ENCODE data around the gene SIRPA.

Gene SIRPA

GRCh38 chr20:1870792-1871550, 24.2 kb upstream of the SIRPA start:
- DNase-seq (ENCODE audit: low read depth): no peak

DNA sequence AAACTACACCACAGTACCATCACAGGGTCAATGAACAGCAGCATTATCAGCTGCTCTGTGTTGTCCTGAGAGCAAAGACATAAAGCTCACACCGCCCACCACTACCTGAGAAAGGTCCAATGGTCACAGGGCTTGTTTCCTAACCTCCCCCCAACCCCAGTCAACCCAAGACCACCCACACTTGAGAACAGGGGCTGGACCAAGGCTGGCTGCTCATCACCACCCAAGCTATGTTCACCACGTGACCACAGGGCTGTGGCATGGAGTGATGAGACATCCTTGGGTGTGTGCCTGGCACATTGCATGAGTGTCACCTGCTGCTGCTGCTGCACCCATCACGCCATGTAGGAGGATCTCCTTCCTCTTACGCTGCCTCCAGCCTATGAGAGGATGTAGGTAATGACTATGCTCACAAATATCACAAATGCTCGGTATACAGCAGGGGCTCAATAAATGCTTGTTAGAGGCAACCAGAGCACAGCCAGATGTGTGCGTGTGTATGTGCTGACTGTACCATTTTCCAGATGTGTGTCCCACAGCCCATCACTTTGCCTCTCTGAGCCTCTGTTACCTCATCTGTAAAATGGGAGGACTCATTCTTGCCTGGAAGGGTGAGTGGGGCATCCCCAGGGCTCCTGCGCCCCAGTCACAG, 23.3 kb upstream of the SIRPA start:
- DNase-seq (ENCODE audit: low read depth): no peak

GRCh38 chr20:1872459-1873097, 22.6 kb upstream of the SIRPA start:
- no peak for DNase-seq (ENCODE audit: low read depth)

- no peak for DNase-seq (ENCODE audit: low read depth)
Observed at GRCh38 chr20:1874450-1875182, 20.6 kb upstream of the SIRPA start.

DNA sequence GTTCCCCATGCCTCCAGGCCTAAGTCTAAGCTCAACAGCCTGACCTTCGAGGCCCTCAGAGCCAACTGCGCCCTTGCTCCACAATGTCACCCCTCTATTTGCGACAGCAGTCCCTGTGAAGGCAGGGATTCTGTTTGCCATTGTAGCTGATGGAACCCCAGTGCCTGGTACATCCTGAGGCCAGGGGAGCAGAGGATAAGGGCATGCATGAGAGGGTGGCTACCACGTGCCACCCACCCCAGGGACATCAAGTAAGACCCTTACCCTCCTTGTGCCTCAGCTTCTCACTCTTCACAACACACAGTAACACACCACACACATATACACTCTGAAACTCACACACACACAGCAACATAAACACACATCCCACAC, 20.0 kb upstream of the SIRPA start:
- DNase-seq (ENCODE audit: low read depth): no peak

DNA sequence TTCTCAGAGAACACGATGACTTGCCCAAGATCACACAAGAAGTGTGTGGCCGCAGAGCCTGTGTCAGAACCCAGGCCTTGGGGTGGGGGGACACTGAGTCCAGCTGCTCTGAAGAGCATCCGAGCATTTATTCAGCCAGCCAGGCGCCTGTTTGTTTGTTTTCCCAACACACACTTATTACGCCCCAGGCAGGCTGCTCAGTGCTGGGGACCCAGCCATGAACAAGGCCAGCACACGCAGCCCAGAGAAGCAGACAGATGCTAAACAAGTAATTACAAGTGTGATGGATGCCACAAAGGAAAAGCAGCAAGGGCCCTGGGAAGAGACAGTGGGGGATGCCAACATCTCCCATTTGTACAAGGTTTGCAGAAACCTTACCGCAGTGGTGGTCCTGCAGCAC, 19.4 kb upstream of the SIRPA start:
- DNase-seq (ENCODE audit: low read depth): no peak

DNA sequence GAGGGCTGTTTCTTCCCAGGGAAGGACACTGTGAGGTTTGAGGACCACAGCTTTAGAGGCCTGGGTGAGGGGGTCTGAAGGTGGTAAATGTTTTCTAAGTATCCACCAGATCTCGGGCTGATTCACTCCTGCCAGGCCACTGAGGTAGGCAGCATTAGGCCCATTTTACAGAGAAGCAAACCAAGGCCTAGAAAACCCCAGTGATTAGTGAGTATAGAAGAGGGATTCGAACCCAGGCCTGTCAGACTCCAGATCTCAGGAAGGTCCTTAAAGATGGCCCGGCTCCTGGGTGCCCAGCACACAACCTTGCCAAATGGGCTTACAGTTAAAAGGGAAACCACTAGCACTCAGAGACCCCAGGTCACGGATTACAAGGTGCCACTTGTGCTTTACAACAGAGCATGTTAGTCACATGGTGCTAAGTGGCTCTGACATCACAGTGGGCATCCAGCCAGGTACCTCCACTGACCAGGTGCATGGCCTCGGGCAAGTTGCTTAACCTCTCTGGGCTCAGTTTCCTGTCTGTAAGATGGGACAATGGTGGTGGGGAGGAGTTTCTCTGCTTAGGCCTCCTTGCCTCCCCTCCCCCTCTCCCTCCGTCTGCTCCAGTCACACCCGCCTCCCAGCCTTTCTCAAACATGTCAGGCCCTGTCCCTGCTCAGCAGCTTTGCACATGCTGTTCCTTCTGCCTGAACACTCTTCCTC, 18.8 kb upstream of the SIRPA start:
- no peak for DNase-seq (ENCODE audit: low read depth)

- no peak for DNase-seq (ENCODE audit: low read depth)
Observed at GRCh38 chr20:1876975-1877608, 18.1 kb upstream of the SIRPA start.

DNA sequence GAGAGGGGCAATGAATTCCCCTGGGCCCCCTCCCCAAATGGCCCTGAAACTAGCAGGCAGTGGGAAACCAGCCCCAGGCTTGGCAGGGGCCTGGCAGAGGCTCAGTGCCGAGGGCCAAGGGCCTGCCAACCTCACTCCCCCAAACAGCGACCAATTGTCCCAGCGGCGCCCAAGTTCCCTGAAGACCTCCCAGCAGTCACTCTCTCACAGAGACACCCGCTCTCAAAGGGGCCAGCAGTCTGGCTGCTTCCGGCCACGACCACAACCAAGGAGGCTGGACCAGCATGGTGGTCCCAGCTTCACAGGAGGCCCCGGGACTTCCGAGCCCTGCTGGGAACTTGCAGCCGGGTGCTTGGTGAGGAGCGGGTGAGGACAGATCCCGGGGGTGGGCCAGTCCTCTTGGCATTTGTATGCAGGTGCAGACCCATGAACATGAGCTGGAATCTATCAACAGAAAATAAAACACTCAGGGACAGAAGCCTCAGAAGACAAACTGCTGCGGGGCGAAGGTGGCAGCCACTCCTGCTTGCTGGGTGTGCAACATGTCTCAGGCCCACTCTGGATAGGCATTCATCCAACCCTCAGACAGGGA, 17.5 kb upstream of the SIRPA start:
- DNase-seq (ENCODE audit: low read depth): no peak

- no peak for DNase-seq (ENCODE audit: low read depth)
Observed at GRCh38 chr20:1879369-1879768, 15.8 kb upstream of the SIRPA start.

DNA sequence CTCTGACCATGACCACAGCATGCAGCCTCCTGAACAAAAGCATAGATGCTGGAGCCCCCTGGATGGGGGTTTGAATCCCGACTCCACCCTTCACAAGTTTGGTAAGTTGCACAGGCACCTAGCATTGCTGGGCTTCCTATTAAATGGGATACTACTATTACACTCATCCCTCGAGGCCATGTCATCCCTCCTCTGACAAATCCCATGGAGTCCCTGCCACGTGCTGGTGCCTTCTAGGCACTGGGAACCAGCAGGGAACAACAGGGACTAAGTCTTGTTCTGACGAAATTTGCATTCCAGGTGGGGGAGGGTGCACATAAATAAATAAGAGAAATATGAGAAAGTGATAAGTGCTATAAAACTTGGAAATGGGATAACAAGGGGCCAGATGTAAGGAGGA, 15.3 kb upstream of the SIRPA start:
- no peak for DNase-seq (ENCODE audit: low read depth)

DNA sequence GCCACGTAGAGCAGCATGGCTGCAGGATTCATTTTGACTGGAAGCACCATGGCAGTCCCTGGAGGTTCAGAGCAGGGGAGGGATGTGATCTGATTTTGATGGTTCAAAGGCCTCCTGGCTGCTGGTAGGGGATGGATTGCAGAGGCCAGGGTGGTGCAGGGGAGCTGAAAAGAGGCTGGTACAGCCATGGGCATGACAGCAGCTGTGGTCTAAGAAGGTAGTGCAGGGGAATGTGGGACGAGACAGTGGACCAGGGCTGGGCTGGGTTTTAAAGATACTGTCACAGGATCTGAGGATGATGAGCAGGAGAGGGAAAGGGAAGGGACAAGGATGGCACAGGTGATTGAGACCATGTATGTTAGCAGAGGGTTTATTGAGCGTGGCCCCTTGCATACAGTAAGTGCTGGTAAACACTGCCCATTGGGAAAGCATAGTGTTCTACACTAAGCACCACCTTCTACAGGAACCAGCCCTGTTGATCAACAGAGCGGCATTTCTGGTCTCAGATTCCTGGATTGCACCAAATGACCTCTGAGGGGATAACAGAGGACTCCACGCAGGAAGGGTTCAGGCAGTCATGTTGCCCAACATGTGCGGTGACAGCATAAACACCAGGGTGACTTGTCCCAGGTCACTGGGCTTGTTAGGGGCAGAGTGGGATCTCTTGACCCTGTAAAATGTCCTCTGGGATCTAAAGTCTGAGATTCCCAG, 14.5 kb upstream of the SIRPA start:
- DNase-seq (ENCODE audit: low read depth): no peak

GRCh38 chr20:1881240-1881835, 13.9 kb upstream of the SIRPA start:
- DNase-seq (ENCODE audit: low read depth): no peak

GRCh38 chr20:1882026-1882425, 13.2 kb upstream of the SIRPA start:
- no peak for DNase-seq (ENCODE audit: low read depth)

GRCh38 chr20:1883986-1884385, 11.2 kb upstream of the SIRPA start:
- DNase-seq (ENCODE audit: low read depth): no peak

DNA sequence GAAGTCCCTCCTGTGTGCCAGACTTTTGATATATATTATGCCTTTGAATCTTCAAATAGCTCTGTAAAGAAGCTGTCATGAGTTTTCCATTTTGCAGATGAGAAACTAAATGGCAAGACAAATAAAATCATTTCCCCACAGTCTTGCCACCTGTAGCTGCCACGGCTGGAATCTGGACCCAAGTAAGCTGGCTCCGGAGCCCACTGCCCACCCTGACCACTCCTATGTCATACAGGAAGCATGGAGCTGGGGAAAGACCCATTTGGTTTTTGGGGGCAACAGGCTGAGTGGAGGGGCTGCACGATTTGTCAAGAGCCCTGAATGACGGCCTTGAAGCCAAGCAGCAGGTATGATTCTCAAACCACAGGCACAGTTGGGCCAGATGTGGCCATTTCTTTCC, 10.0 kb upstream of the SIRPA start:
- no peak for DNase-seq (ENCODE audit: low read depth)

- DNase-seq (ENCODE audit: low read depth): no peak
Observed at GRCh38 chr20:1885940-1886693, 9.1 kb upstream of the SIRPA start.

GRCh38 chr20:1887321-1887720, 7.9 kb upstream of the SIRPA start:
- DNase-seq (ENCODE audit: low read depth): no peak

DNA sequence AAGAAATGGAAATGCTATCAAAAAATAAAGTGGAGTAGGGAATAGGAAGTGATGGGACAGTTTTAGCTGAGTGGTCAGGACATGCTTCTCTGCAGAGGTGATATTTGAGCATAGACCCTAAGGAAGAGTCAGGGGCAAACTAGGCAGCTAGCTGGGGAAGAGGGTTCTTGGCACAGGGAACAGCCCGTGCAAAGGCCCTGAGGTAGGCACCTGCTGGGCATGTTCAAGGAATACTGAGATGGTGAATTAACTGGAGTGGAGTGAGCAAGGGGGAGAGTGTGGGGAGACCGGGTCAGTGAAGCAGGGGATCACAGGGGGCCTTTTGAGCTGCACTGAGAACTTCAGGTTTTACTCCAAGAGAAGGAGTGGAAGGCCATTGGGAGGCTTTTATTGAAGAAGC, 7.5 kb upstream of the SIRPA start:
- no peak for DNase-seq (ENCODE audit: low read depth)

All from stimulated activated CD8-positive, alpha-beta memory T cell treated with anti-CD3 and anti-CD28 coated beads, Interleukin-4, amount 100 ng/mL, for 24 hours (primary cell).